Sigmoid colon (tissue), 4 donors: Measurements from ENCODE around the gene TRIM65.

Experiments used
- EP300 ChIP-seq, 4 donors: sonication (generic); formaldehyde crosslinking; IDR thresholded peaks; one replicate each; pipeline ENCODE4 v1.6.1; 2017; ENCODE audit warnings: antibody characterized with exemption in 4 of 4
- POLR2A ChIP-seq, 2 donors: fragments of 450-650 bp; IDR thresholded peaks; one replicate each; pipeline ENCODE4 v1.6.1; 2016; ENCODE audit warnings: antibody characterized with exemption in 2 of 2, mild to moderate bottlenecking in 2 of 2, moderate library complexity in 2 of 2
- POLR2AphosphoS5 ChIP-seq, 4 donors: sonication (generic); formaldehyde crosslinking; IDR thresholded peaks; one replicate each; pipeline ENCODE4 v1.6.1; 2017; ENCODE audit warnings: antibody characterized with exemption in 4 of 4
- TF ChIP-seq, protein P1 (sequence below), 4 experiments: fragments of 450-650 bp in 3 of 4; fragments of 200-600 bp in 1 of 4; IDR thresholded peaks; one replicate each; pipeline ENCODE4 v1.5.1; 2016 to 2019; ENCODE audit warnings: antibody characterized with exemption in 4 of 4, mild to moderate bottlenecking in 3 of 4, moderate library complexity in 2 of 4

DNA sequence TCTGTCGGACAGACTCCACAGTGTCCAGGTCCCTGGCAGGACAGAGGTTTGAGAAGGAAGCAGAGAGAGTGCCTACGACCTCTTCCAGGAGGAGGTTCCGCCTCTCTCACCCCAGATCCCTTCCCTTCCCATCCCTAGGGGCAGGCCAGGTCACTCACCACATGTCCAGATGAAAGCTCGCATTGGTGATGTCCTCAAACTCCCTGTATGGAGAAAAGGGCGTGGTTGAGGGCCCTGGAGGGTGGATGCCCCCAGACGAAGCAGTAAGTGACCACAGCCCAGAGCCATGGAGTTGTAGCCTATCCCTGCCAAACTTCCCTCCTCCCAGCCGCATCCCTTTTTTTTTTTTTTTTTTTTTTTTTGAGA is 56.0 kb downstream of the TRIM65 start:
- no peak for TF ChIP-seq EP300 (IDR thresholded peaks at IDR 0.05)
- TF ChIP-seq, protein P1, sequence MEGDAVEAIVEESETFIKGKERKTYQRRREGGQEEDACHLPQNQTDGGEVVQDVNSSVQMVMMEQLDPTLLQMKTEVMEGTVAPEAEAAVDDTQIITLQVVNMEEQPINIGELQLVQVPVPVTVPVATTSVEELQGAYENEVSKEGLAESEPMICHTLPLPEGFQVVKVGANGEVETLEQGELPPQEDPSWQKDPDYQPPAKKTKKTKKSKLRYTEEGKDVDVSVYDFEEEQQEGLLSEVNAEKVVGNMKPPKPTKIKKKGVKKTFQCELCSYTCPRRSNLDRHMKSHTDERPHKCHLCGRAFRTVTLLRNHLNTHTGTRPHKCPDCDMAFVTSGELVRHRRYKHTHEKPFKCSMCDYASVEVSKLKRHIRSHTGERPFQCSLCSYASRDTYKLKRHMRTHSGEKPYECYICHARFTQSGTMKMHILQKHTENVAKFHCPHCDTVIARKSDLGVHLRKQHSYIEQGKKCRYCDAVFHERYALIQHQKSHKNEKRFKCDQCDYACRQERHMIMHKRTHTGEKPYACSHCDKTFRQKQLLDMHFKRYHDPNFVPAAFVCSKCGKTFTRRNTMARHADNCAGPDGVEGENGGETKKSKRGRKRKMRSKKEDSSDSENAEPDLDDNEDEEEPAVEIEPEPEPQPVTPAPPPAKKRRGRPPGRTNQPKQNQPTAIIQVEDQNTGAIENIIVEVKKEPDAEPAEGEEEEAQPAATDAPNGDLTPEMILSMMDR (IDR thresholded peaks at IDR 0.05), result no peak
- TF ChIP-seq POLR2AphosphoS5 (IDR thresholded peaks at IDR 0.05), result no peak
- TF ChIP-seq POLR2A (IDR thresholded peaks at IDR 0.05), result no peak
